Gastrocnemius medialis (tissue), 4 donors: ENCODE results near the gene AGA. TPM values are rescaled to one million over a fixed set of nuclear protein-coding genes. Genes with fewer than 3 reads are reported as not detected.

Source experiments
- ATAC-seq, 2 donors: fragments of 150-250 bp; one replicate each; pipeline ENCODE4 v1.9.1; 2016
- DNase-seq, 2 donors: peaks; one replicate each; pipeline ENCODE4 v3.0.0-alpha.2; 2019
- H3K27ac ChIP-seq, 4 donors: fragments of 200-600 bp; sonication (generic); 1 replicate in 1 of 4; 2 replicates in 3 of 4; pipeline ENCODE4 v1.5.1; 2016 to 2018; ENCODE audit warnings: mild to moderate bottlenecking in 2 of 4, moderate library complexity in 1 of 4
- H3K27me3 ChIP-seq, 3 donors: fragments of 200-600 bp; sonication (generic) in 2 of 3; 1 replicate in 1 of 3; 2 replicates in 2 of 3; pipeline versions ENCODE4 v1.5.1 to v1.6.0; 2016 to 2019; ENCODE audit warnings: mild to moderate bottlenecking in 1 of 3, moderate library complexity in 1 of 3
- H3K36me3 ChIP-seq, 2 donors: fragments of 200-600 bp; sonication (generic) in 1 of 2; one replicate each; pipeline ENCODE4 v1.5.1; 2017 to 2018
- H3K4me1 ChIP-seq, 2 donors: fragments of 200-600 bp; sonication (generic) in 1 of 2; one replicate each; pipeline ENCODE4 v1.5.1; 2016 to 2017; ENCODE audit warnings: mild to moderate bottlenecking in 2 of 2
- H3K4me3 ChIP-seq, 4 donors: fragments of 200-600 bp; sonication (generic) in 3 of 4; 1 replicate in 1 of 4; 2 replicates in 3 of 4; pipeline ENCODE4 v1.5.1; 2016 to 2019; ENCODE audit warnings: mild to moderate bottlenecking in 2 of 4
- H3K9me3 ChIP-seq, 3 donors: fragments of 200-600 bp; sonication (generic) in 2 of 3; 1 replicate in 1 of 3; 2 replicates in 2 of 3; pipeline ENCODE4 v1.5.1; 2016 to 2019
- CTCF ChIP-seq, 5 experiments: fragments of 450-650 bp in 3 of 5; fragments of 200-600 bp in 2 of 5; sonication (generic) in 2 of 5; IDR thresholded peaks in 4 of 5; conservative IDR thresholded peaks in 1 of 5; 1 replicate in 4 of 5; 2 replicates in 1 of 5; pipeline ENCODE4 v1.5.1; 2016 to 2019; ENCODE audit warnings: antibody characterized with exemption in 5 of 5, mild to moderate bottlenecking in 3 of 5, moderate library complexity in 3 of 5
- POLR2A ChIP-seq, 2 donors: fragments of 450-650 bp; IDR thresholded peaks; one replicate each; pipeline ENCODE4 v1.6.1; 2017; ENCODE audit warnings: antibody characterized with exemption in 2 of 2, mild to moderate bottlenecking in 2 of 2, moderate library complexity in 2 of 2
- in situ Hi-C, 4 donors: fragments of 200-750 bp; cut with MboI; loops; one replicate each; pipeline versions ENCODE4 v1.15.0 to v1.8.0; 2017; ENCODE audit warnings: low sequenced_read_pairs in 4 of 4
- intact Hi-C: fragments of 100-400 bp; cut with DNase I; formaldehyde crosslinking; loops from one replicate; pipeline ENCODE4 v1.15.1; 2023; ENCODE audit warnings: low total_unique reads
- total RNA-seq, 4 donors: library from RNA; depleted of rRNA; stranded (reverse); fragments of >200 nt; gene quantifications; one replicate each; pipeline versions ENCODE4 v1.1.0 to v1.2.3, GENCODE V29; 2016

Gene AGA
- total RNA-seq, 4 donors from 2014 or later = 9.0 to 11.1 (median 10.0) TPM

GRCh38 chr4:177386278-177386815, 55.9 kb downstream of the AGA start:
- Histone ChIP-seq H3K27me3 (no peaks in the 10 kb centered on the region), H3K9me3 (no peaks in the 10 kb centered on the region), H3K36me3 (no peaks in the 10 kb centered on the region), H3K27ac (no peak overlapping the region), H3K4me1 (no peaks in the 10 kb centered on the region), H3K4me3 (no peak overlapping the region)
- DNase-seq (no peak), ATAC-seq (no peak)
- in situ Hi-C loops (no loop called here), intact Hi-C loops (no loop called here)
- no peak for TF ChIP-seq POLR2A (IDR thresholded peaks at IDR 0.05)
- no peak for TF ChIP-seq CTCF (IDR thresholded peaks at IDR 0.05 in 4 of 5, conservative IDR thresholded peaks at IDR 0.05 in 1 of 5)

- H3K9me3 ChIP-seq = no peaks in the 10 kb centered on the region
- H3K36me3 ChIP-seq = no peaks in the 10 kb centered on the region
- H3K27me3 ChIP-seq = no peaks in the 10 kb centered on the region
- H3K4me3 ChIP-seq = no peak overlapping the region
- no peak for DNase-seq
- intact Hi-C loops (no loop called here), in situ Hi-C loops (no loop called here)
- ATAC-seq = no peak
- no peak for TF ChIP-seq CTCF (IDR thresholded peaks at IDR 0.05 in 4 of 5, conservative IDR thresholded peaks at IDR 0.05 in 1 of 5)
- TF ChIP-seq POLR2A (IDR thresholded peaks at IDR 0.05) = no peak
- H3K4me1 ChIP-seq = no peaks in the 10 kb centered on the region
- no peak overlapping the region for H3K27ac ChIP-seq
These were observed 56.5 kb downstream of the AGA start for GRCh38 chr4:177385576-177386277.

- Histone ChIP-seq H3K9me3 (no peaks in the 10 kb centered on the region), H3K4me1 (no peaks in the 10 kb centered on the region), H3K4me3 (no peak overlapping the region), H3K27ac (no peak overlapping the region), H3K36me3 (no peaks in the 10 kb centered on the region), H3K27me3 (no peaks in the 10 kb centered on the region)
- TF ChIP-seq CTCF (IDR thresholded peaks at IDR 0.05 in 4 of 5, conservative IDR thresholded peaks at IDR 0.05 in 1 of 5) (no peak), POLR2A (IDR thresholded peaks at IDR 0.05) (no peak)
- ATAC-seq (no peak), DNase-seq (no peak)
- intact Hi-C loops = no loop called here
- in situ Hi-C loops = no loop called here
These were observed 57.3 kb downstream of the AGA start for GRCh38 chr4:177384856-177385397.

GRCh38 chr4:177381762-177382310, 60.4 kb downstream of the AGA start:
- Histone ChIP-seq H3K9me3 (no peaks in the 10 kb centered on the region), H3K27me3 (no peaks in the 10 kb centered on the region), H3K27ac (no peak overlapping the region), H3K36me3 (no peaks in the 10 kb centered on the region), H3K4me1 (no peaks in the 10 kb centered on the region), H3K4me3 (no peak overlapping the region)
- no peak for ATAC-seq
- in situ Hi-C loops = no loop called here
- no peak for DNase-seq
- intact Hi-C loops = no loop called here
- TF ChIP-seq POLR2A (IDR thresholded peaks at IDR 0.05) = no peak
- no peak for TF ChIP-seq CTCF (IDR thresholded peaks at IDR 0.05 in 4 of 5, conservative IDR thresholded peaks at IDR 0.05 in 1 of 5)

Other genes starting within 250 kb of the AGA start
- gene NEIL3, start 132.6 kb downstream of the AGA start, total RNA-seq = not detected